Bronchial smooth muscle cell (primary cell): ENCODE results near the gene ARHGDIA. TPM values are rescaled to one million over a fixed set of nuclear protein-coding genes. Genes with fewer than 3 reads are reported as not detected.

Source experiments
- total RNA-seq: library from RNA; depleted of rRNA; stranded (reverse); fragments of >200 nt; gene quantifications from 2 replicates; pipeline ENCODE4 v1.2.1, GENCODE V29; 2014

The ARHGDIA gene
- total RNA-seq = 44.2 and 81.2 TPM in 2 replicates

GRCh38 chr17:81870981-81871386, at the start of gene ARHGDIA:
Gene ARHGDIA (minus strand): TSS chr17:81871337. CDS start chr17:81869930, 1,407 bp downstream.

GRCh38 chr17:81917565-81918332, 46.6 kb upstream of the ARHGDIA start, which contains the start of gene SIRT7:
Gene SIRT7 (minus strand): TSS chr17:81918176. CDS start chr17:81918131, 45 bp downstream.

DNA sequence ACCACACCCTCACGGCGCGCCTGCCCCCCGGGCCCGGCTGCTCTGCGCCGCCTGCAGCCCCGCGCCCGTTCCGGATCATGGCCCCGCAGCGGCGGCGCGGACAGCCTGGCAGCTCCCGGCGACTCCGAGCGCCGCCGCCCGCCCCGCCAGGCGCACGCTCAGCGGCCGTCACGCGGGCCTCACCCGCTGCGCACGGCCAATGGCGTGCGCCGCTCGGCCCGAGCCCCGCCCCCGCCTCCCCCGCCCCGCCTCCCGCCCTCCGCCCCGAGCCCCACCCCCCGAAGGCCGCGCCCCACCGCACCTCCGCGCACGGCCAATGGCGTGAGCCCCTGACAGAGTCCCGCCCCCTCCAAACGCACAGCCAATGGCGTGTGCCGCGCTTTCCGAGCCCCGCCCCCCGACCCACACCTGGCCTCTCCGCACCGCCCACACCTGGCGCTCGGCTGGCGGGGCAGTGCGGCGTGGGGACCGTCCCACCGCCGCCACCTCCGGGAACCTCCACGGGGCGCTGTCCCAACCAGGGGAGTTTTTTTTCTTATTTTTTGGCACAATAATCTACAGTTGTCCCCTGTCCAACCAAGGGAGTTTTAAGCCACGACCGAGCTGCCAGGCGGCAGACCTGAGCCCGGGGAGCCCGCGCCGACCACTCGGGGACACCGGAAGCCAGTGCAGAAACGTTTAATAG, 40.3 kb upstream of the ARHGDIA start, which contains the start of gene PCYT2:
PCYT2 (minus strand) TSS at position 123 of the 685 bp plus-strand sequence; CDS start at position 79, 44 bp downstream.

DNA sequence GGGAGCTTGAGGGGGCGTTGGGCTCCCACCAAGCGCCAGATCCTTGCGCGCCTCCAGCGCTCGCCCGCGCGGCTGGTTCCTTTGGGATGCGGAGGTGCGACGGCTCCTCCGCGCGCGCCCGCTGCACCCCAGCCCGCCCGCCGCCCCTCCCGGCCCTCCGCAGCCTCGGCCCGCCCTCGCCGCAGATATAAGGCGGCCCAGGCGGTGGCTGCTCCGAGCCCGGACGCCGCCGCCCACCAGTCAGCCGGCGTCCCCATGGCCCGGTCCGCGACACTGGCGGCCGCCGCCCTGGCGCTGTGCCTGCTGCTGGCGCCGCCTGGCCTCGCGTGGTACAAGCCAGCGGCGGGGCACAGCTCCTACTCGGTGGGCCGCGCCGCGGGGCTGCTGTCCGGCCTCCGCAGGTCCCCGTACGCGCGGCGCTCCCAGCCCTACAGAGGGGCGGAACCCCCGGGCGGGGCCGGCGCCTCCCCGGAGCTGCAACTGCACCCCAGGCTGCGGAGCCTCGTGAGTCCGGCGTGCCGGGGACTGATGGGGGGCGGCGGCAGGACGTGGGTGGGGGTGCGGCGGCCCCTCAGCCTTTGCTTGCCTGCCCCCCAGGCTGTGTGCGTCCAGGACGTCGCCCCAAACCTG, 31.0 kb upstream of the ARHGDIA start, which contains the start of gene NPB:
NPB (plus strand) TSS at position 216 of the 630 bp plus-strand sequence; CDS start at position 256, 40 bp downstream.

DNA sequence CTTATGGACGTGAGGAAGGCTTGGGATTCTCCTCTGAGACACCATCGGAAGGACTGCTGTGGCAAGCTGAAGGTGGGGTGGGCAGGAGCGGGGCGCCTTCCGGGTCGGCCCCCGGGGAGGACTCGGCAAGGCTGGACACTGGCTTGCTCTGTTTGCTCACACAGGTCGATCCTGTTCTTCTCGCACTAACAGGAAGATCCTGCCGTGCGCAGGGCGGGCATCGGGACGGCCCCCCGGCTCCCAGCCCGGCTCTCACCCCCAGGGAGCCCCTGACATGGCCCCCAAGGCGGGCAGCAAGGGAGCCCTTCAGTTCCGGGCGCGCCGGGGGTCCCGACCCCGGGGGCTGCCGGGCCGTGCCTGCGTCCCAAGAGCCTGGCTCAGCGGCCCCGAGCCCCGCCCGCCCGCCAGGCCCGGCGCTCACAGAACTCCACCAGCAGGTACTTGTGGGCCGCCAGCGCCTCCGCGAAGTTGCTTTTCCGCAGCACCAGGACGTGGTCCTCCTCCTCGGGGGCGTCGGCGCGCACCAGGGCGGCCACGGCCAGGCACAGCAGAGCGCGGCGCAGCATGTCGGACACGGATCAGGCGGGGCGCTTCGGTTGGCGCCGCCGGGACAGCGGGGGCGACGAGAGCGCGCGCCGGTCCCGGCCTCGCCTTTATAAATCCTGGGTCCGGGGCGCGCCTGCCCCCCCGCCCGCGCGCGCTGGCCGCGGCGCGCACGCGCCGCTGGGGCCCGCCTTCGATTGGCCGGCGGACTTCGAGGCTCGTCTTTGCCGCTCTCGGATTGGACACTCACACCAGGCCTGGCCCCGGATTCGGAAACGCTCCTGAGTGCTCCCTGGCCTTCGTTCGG, 11.0 kb downstream of the ARHGDIA start, which contains the start of gene P4HB:
P4HB (minus strand) TSS at position 630 of the 850 bp plus-strand sequence; CDS start at position 566, 64 bp downstream.

DNA sequence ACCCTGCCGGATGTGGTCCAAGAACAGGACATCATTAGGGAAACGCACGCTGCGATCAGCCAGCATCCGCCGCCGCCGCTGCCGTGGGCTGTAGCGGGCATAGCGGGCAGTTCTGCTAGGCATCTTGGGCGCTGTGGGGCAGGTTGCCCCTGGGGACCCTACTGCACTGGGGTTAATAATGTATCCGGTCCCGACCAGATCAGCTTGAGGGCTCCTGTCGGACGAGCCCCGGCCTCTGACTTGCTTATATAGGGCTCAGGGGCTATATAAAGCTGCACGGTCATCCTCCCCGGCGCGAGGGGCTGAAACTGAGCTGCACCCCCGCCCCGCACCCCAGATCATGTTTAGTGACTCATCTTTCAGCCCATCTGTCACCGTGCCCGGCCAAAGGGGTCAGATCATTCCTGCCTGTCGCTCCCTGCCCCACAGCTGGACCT, 36.3 kb downstream of the ARHGDIA start, which contains the start of gene PPP1R27:
PPP1R27 (minus strand) TSS at position 220 of the 437 bp plus-strand sequence; CDS start at position 123, 97 bp downstream.

DNA sequence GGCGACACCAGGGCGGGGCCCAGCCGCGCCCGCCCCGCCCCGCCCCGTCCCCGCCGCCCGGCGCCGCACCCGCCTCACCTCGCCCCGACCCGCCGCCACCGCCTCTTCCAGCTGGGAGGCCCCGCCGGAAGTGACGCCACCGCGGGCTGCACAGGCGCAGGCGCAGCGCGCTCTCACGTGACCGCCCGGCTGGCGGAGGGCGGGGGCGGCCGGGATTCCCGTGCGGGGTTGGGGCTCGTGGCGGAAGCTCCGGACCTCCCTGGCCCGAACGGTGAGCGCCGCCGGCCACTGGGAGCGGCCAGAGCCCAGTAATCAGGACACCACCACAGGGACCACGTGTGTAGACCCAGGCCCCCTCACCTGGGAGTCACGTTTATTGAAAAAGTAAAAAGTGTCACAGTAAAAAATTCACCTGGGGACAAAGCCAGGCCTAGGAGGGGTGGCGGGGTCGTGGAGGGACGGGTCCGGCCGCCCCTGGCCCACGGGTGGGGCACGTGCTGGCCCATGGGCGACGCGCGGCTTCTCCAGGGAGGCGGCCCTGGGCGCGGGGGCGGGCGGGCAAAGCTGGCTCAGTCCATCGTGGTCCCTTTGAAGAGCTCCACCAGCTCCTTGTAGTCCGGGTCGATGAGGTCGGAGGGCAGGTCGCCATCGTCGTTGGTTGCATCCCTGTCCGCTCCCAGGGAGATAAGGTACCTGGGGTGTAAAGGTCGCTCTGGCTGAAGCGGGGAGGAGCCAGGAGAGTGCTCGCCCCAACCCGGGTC, 37.8 kb downstream of the ARHGDIA start, which contains the start of gene MCRIP1:
MCRIP1 (minus strand) TSS at position 132 of the 761 bp plus-strand sequence. CDS start 8,785 bp downstream, outside the sequence.

Other genes with a start within 250 kb of the ARHGDIA start
- gene NPLOC4, start 234.2 kb downstream of the ARHGDIA start, total RNA-seq = 40.7 and 58.6 TPM in 2 replicates
- gene TSPAN10, start 234.1 kb downstream of the ARHGDIA start, total RNA-seq = 0.86 and 3.3 TPM in 2 replicates
- gene PDE6G, start 214.8 kb downstream of the ARHGDIA start, total RNA-seq = not detected in 2 replicates
- 37.0 and 39.0 TPM in 2 replicates for gene OXLD1, start 204.7 kb downstream of the ARHGDIA start, total RNA-seq
- gene CCDC137, start 204.6 kb downstream of the ARHGDIA start, total RNA-seq = 6.5 and 7.5 TPM in 2 replicates
- 21.5 and 34.0 TPM in 2 replicates for gene ARL16, start 187.5 kb downstream of the ARHGDIA start, total RNA-seq
- 57.4 and 64.3 TPM in 2 replicates for gene HGS, start 187.3 kb downstream of the ARHGDIA start, total RNA-seq
- gene MRPL12, start 168.0 kb downstream of the ARHGDIA start, total RNA-seq = 3.5 and 7.6 TPM in 2 replicates
- 2.7 and 5.4 TPM in 2 replicates for gene SLC25A10, start 159.1 kb downstream of the ARHGDIA start, total RNA-seq
- gene GCGR, start 67.2 kb downstream of the ARHGDIA start, total RNA-seq = not detected in 2 replicates
- 96.1 and 97.3 TPM in 2 replicates for gene MCRIP1, start 38.0 kb downstream of the ARHGDIA start, total RNA-seq
- not detected in 2 replicates for gene PPP1R27, start 36.3 kb downstream of the ARHGDIA start, total RNA-seq
- gene P4HB, start 10.8 kb downstream of the ARHGDIA start, total RNA-seq = 766 and 822 TPM in 2 replicates
- 89.5 and 91.1 TPM in 2 replicates for gene ALYREF, start 20.2 kb upstream of the ARHGDIA start, total RNA-seq
- gene ANAPC11, start 20.4 kb upstream of the ARHGDIA start, total RNA-seq = 255 and 291 TPM in 2 replicates
- gene NPB, start 30.9 kb upstream of the ARHGDIA start, total RNA-seq = 0.26 and 0.63 TPM in 2 replicates
- gene PCYT2, start 40.1 kb upstream of the ARHGDIA start, total RNA-seq = 41.1 and 46.2 TPM in 2 replicates
- 18.8 and 21.9 TPM in 2 replicates for gene SIRT7, start 46.8 kb upstream of the ARHGDIA start, total RNA-seq
- 12.1 and 17.5 TPM in 2 replicates for gene MAFG, start 56.4 kb upstream of the ARHGDIA start, total RNA-seq
- 46.8 and 79.8 TPM in 2 replicates for gene PYCR1, start 66.0 kb upstream of the ARHGDIA start, total RNA-seq
- not detected in 2 replicates for gene MYADML2, start 75.9 kb upstream of the ARHGDIA start, total RNA-seq
- under 0.01 TPM in 1 of 2 replicates, not detected in the other for gene NOTUM, start 89.8 kb upstream of the ARHGDIA start, total RNA-seq
- gene ASPSCR1, start 106.3 kb upstream of the ARHGDIA start, total RNA-seq = 26.6 and 28.4 TPM in 2 replicates
- gene CENPX, start 151.5 kb upstream of the ARHGDIA start, total RNA-seq = 14.9 and 33.4 TPM in 2 replicates
- gene LRRC45, start 152.0 kb upstream of the ARHGDIA start, total RNA-seq = 12.0 and 15.0 TPM in 2 replicates
- gene RAC3, start 160.3 kb upstream of the ARHGDIA start, total RNA-seq = 5.4 and 5.7 TPM in 2 replicates
- 25.1 and 30.3 TPM in 2 replicates for gene DCXR, start 166.4 kb upstream of the ARHGDIA start, total RNA-seq
- 24.6 and 26.8 TPM in 2 replicates for gene RFNG, start 180.5 kb upstream of the ARHGDIA start, total RNA-seq
- gene GPS1, start 180.6 kb upstream of the ARHGDIA start, total RNA-seq = 92.8 and 95.1 TPM in 2 replicates
- 34.8 and 43.7 TPM in 2 replicates for gene DUS1L, start 194.5 kb upstream of the ARHGDIA start, total RNA-seq
- gene FASN, start 226.9 kb upstream of the ARHGDIA start, total RNA-seq = 63.3 and 80.4 TPM in 2 replicates